D341Med (cell line): ENCODE data around the gene MTPN.

Experiments used
- DNase-seq: peaks from one replicate; pipeline ENCODE4 v3.0.0; 2012; ENCODE audit warnings: low spot score

Gene MTPN

GRCh38 chr7:135977007-135977741 is at the start of gene MTPN:
TSS of gene MTPN (minus strand) at chr7:135977359. CDS start at chr7:135977100, 259 bp downstream.
- DNase-seq: peak; percentile 97

DNA sequence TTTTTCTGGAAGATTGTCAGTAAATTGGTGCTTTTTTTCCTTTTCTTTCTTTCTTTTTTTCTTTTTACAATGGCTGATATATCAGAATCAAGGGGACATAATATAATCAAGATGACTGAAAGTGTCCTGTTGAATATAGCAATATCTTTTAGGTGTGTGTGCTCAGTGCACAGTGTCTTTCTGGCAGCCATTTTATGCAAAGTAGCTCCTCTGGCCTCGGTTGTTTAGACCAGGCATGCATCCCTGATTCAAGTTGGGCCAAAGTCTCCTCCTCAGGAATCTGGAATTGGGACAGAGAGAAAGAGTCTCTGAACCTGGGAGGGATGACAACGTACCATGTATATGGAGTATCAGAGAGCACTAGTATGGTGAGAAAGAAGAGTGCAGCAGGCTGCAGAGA is 49.0 kb upstream of the MTPN start:
- no peak for DNase-seq

GRCh38 chr7:136023134-136023869 is 46.1 kb upstream of the MTPN start:
- no peak for DNase-seq

- no peak for DNase-seq
Measured at GRCh38 chr7:136020556-136020955, 43.4 kb upstream of the MTPN start.

- no peak for DNase-seq
Measured at GRCh38 chr7:136018104-136018503, 40.9 kb upstream of the MTPN start.

- DNase-seq: no peak
Measured at GRCh38 chr7:136016649-136017395, 39.7 kb upstream of the MTPN start.

- no peak for DNase-seq
Measured at GRCh38 chr7:136015638-136016037, 38.5 kb upstream of the MTPN start.

DNA sequence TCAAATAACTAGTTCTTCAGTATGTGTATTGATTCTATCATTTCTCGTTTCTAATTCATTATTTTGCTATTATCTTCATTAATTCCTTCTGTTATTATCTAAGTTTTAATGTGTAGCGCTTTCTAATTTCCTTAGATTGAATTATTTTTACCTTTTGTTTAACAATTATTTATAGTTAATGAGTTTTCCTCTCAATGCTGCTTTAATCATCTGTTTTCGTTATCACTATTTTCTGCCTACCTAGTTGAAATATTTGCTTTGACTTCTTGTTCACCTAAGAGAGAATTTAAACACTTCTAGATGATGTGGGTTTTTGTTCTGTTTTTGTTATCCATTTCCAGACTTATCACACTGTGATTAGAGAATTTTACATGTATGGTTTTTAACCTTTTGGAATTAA is 37.5 kb upstream of the MTPN start:
- DNase-seq: no peak

DNA sequence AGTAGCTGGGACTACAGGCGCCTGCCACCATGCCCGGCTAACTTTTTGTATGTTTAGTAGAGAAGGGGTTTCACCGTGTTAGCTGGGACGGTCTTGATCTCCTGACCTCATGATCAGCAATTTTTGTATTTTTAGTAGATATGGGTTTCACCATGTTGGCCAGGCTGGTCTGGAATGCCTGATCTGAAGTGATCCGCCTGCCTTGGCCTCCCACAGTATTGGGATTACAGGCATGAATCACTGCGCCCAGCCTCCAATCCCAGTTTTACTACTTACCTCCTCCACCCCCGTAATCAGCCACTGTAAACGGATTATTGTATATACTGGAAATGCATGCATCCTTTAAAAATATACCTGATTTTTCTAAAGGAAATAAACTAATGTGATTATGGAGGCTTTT is 35.1 kb upstream of the MTPN start:
- no peak for DNase-seq

DNA sequence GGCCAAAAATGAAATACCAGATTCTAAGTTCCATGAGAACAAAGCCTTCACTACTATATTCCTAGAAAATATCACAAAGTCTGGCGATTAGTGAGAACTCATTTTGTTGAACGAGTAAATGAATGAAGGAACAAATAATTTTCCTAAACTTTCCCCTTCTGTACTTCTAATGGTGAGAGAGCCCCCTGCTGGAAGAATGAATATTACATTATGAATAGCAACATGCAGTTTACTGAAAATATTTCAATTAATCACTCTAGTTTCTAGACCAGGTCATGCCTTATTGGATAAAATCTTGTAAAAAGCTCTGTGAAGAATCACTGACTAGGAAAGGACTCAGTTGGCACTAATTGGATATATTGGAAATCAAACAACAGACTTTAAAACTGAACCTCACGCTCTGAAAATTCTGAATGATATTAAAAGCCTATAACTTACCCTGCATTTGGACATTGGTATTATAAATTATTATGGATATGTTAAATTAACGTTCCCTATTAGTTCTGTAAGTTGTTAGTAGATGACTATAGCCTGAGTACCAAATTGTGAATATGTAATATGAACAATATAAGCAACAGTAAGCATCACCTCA is 32.4 kb upstream of the MTPN start:
- no peak for DNase-seq

DNA sequence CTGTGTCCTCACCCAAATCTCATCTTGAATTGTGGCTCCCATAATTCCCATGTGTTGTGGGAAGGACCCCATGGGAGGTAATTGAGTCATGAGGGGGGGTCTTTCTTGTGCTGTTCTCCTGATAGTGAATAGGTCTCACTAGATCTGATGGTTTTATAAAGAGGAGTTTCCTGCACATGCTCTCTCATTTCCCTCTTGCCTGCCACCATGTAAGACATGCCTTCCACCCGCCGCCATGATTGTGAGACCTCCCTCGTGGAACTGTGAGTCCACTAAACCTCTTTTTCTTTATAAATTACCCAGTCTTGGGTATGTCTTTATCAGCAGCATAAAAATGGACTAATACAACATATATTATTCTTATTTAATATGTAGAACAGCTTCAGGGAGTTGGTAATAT is 29.0 kb upstream of the MTPN start:
- no peak for DNase-seq

GRCh38 chr7:136004083-136004482 is 26.9 kb upstream of the MTPN start:
- DNase-seq: no peak

DNA sequence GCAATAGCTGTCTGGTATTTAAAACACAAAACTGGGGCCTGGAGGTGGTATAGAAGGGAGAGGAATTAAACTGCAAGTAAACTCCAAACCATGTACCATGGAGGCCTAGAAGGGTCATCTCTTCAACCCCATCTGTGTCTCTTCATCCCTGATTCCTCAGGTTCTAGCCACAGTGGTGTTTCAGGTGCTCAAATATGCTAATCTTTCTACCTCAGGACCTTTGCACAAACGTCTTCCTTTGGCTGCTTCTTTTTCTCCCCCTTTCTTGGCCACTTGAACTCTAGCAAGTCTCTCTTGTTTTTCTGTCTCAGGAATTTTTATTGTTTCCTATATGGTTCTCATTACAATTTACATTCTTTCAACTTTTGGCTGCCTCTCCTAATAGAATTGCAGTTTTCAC is 25.6 kb upstream of the MTPN start:
- DNase-seq: no peak

- DNase-seq: no peak
Measured at GRCh38 chr7:136000288-136000913, 23.2 kb upstream of the MTPN start.

DNA sequence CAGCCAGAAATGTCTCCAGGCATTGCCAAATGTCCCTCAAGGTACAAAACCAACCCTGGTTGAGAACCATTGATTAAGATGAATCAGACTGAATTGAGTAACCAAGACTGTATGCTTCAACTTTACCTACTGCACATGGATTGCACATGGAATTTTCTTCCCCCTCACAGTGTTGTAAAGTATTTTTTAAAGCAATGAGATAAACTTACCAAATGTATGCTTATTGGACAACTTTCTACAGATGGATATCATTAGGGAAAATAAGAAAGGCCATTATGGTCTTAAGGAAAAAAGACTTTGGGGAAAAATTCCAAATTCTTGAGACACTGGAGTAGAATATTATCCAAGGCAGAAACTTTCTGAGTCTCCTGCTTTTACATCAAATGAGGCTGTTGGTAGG is 20.9 kb upstream of the MTPN start:
- DNase-seq: no peak

DNA sequence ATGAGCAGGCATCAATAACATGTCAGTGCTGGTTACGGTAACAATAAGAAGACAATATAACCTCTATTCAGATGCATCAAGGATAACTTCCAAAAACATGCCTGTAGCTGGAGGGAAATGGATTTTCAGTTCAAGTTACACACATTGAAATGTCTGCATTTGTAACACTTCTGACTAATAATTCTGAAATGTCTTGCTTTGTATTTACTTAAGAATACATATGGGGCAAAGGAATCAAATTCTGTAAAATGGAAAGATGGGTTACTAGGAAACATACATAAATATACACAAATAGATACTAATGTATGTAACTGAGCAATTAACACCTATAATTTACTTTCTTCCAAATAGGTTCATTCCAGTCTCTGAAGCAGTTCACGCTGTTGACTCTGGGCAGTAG is 18.6 kb upstream of the MTPN start:
- DNase-seq: no peak

GRCh38 chr7:135994466-135995205 is 17.5 kb upstream of the MTPN start:
- DNase-seq: no peak

DNA sequence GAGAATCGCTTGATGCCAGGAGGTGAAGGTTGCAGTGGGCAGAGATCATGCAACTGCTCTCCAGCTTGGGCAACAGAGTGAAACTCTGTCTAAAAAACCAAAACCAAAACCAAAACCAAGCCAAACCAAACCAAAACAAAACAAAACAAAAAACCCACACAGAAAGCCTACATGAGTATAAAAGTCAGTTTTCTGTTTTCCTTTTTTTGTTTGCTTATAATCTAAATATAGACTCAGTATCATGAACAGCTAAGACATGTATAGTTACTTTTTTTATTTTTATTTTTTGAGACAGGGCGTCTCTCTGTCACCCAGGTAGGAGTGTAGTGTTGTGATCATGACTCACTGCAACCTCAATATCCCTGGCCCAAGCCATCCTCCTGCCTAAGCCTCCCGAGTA is 16.8 kb upstream of the MTPN start:
- DNase-seq: no peak

DNA sequence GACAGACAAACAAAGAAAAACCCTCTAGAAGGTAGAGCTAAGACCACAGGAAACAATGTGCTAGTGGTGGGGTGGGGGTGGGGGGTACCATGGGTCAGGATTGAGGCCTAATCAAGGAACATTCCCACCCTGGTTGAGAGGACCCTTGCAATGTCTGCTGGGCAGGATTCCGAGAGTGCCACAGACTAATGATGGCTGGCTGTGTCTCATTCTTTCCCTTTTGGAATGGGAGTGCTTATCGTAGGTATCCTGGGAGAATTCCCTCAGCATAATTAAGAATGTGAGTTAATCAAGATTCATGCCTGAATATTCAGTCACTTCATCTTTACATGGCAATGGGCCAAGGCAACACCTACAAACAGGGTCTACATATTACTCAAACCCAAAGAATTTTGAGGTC is 14.7 kb upstream of the MTPN start:
- DNase-seq: no peak

DNA sequence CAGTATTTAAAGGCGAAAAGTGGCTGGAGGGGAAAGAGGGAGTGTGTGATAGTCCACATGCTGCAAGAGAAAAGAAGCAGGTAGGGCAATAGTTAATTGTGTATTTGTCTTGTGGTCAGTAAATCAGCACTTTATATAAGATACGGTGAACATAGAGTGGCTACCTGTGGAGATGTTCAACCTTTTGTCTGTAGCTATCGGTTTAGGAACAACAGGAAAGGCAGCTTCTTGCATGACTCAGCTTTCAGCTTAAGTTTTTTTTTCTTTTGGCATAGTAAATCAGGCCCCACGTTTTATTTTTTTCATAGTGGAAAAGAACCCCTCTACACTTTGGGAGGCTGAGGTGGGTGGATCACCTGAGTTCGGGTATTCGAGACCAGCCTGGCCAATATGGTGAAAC is 14.2 kb upstream of the MTPN start:
- DNase-seq: no peak

GRCh38 chr7:135990258-135990657 is 13.1 kb upstream of the MTPN start:
- no peak for DNase-seq
